Ramos (cell line): ENCODE data around the gene CENPV.
"Not testable (repeated sequence)": the region's sequence is repeated elsewhere in the genome, so short reads cannot be mapped to it uniquely, and the experiment has no call there.

Experiments used
- in situ Hi-C: fragments of 300-500 bp; cut with MboI; formaldehyde crosslinking; loops from one replicate; pipeline ENCODE4 v1.14.3; 2022; ENCODE audit warnings: low sequenced_read_pairs; ENCODE audit not compliant: unreplicated experiment

The CENPV gene

DNA sequence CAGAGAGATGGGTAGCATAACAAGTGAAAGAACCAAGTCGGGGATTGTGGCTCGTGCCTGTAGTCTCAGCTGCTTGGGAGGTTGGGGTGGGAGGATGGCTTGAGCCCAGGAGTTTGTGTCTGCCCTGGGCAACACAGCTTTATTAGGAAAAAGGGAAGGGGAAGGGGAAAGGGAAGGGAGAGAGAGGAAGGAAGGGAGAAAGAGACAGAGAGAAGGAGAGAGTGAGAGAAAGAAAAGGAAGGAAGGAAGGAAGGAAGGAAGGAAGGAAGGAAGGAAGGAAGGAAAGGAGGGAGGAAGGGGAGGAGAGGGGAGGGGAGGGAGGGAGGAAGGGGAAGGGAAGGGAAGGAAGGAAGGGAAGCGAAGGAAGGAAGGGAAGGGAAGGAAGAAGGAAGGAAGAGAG is 33.3 kb downstream of the CENPV start:
- in situ Hi-C loops: no loop called here

DNA sequence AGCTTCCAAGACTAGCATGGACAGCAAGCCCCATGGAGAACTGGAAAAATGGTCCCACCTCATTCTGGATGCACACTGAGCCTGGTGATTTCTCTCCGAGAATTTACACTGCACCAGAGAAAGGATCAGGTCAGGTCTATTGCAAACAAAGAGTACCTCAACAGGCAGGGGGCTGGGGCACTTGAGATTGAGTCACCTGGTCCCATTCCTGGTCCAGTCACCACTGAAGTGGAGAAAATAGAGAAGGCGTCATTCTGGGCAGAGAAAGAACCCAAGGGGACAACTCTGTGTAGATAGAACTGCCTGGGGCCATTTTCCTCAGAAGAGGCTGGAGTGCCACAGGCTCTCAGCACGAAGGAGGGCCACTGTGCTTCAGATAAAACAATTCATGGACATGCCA is 38.4 kb downstream of the CENPV start:
- in situ Hi-C loops: no loop called here

GRCh38 chr17:16314189-16314588 is 39.1 kb downstream of the CENPV start:
- in situ Hi-C loops: no loop called here

GRCh38 chr17:16313139-16314090 is 39.9 kb downstream of the CENPV start:
- in situ Hi-C loops: no loop called here

GRCh38 chr17:16312061-16312460 is 41.2 kb downstream of the CENPV start:
- in situ Hi-C loops: not testable (repeated sequence)

DNA sequence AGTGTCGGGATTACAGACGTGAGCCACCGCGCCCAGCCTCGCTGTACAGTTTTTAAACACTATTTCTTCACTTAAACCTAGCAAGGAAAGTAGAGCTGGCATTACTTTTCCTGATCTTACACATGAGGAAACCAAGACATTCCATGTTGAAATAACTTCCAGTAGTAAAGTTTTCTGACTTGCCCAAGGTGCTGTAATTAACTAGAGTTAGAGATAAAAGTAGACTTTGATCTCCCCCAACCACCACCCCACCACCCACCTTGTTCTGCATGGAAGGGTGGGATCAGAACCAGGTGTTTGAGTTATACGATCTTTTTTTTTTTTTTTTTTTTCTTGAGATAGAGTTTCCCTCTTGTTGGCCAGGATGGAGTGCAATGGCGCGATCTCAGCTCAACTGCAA is 47.1 kb downstream of the CENPV start:
- in situ Hi-C loops: no loop called here

DNA sequence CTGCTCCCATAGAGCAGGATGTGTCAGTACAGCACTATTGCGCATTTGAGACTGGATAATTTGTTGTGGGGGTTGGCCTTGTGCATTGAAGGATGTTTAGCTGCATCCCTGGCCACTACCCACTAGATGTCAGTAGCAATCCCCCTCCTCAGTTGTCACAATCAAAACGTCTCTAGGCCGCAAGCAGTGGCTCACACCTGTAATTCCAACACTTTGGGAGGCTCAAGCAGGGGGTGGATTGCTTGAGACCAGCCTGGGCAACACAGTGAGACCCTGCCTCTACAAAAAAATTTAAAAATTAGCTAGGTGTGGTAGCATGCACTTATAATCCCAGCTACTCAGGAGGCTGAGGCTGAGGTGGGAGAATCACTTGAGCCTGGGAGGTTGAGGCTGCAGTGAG is 48.4 kb downstream of the CENPV start:
- in situ Hi-C loops: no loop called here

DNA sequence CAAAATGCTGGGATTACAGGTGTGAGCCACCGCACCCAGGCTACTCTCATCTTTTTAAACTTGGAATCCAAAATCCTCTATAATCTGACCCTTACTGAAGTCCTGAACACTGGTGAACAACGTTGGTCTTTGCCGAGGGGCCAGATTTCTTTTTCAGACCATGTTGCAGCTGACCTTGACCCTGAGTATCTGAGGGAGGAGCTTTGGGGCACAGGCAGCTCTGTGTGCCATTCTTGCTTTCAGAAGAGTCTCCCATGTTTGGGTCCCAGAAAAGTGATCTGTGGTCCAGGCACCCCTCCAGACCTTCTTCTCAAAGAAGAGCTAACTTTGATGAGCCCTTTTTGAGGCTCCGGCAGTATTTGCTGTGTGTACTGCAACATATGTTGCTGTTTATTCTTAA is 50.4 kb downstream of the CENPV start:
- in situ Hi-C loops: no loop called here

GRCh38 chr17:16301963-16302855 is 51.1 kb downstream of the CENPV start:
- in situ Hi-C loops: no loop called here

- in situ Hi-C loops: no loop called here
Observed at GRCh38 chr17:16300554-16300953, 52.7 kb downstream of the CENPV start.

DNA sequence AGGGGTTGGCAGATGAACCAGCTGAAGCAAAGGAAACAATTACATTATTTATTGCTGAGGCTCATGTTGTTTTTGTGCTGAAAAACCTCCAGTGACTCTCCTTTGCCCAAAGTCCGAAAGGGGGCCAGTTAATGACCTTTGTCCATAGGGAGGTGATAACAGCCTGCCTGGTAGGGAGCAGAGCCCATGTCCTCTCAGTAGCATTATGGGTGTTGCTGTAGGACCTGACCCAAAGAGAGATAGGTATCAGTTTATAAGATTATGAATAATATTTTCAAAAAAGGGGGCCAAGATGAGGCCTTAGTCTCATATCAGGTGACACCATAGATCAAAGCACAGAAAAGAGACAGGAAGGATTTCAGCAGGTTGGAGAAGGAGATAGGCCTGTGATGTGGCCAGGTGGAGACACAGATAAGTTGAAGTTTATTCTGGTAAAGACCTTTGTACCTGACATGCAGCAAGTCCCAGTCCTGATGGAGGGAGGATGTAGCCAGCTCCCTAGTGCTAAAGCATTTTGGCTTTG is 55.1 kb downstream of the CENPV start:
- in situ Hi-C loops: no loop called here

DNA sequence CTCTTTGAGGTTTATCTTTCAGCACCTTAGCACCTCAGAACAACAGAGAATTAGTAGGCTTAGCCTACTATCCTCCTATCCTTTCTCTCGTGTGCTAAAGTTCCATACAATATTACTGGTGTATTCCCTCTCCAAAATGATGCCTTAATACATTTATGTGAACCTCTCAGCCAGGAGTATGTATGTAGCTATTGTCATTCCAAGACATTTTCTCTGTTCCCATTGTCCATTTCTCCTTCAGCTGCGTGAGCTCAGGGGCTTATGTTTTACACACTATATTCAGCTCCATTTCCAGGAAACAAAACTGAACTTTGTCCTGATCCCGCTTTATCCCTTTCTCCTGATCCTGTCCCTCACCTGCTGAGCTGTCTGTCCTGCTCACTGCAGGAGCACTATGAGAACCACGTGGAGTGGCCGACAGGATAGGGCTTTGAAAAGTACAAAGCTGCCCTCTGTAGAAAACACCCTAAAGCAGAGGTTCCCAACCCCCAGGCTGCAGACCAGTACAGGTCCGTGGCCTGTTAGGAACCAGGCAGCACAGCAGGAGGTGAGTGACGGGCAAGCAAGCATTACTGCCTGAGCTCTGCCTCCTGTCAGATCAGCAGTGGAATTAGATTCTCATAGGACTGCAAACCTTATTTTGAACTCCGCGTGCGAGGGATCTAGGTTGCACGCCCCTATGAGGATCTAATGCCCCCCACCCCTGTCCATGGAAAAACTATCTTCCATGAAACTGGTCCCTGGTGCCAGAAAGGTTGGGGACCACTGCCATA is 55.7 kb downstream of the CENPV start:
- in situ Hi-C loops: no loop called here

DNA sequence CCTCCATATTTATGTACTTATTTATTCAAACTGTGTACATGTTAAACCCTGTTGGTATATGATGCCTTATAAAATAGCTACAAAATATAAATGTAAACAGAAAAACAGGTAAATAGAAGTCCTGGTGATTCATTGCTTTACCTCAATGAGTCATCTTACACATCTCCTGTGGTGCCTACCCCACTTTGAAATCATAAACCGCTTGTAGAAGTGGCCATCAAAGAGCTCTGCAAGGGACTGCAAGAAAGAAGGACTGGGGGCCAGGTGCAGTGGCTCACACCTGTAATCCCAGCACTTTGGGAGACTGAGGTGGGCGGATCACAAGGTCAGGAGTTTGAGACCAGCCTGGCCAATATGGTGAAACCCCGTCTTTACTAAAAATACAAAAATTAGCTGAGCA is 57.2 kb downstream of the CENPV start:
- in situ Hi-C loops: not testable (repeated sequence)

DNA sequence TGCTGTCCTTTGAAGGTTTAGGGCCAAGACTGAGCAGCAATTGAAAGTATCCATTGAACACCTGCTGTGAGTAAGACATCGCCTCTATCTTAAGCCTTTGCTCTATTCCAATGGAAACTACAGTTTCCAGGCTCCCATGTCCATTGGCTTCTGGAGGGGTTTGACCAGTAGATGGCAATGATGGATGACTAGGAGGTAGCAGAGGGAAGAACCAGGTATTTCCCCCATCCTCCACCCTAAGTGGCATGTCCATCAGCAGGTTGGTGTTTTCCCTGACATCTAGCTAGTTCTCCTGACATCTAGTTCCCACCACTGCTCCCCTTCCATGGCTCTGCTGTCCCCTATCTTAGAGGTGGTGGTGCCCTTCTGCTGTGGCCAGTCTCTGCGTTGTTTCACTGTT is 58.7 kb downstream of the CENPV start:
- in situ Hi-C loops: no loop called here

GRCh38 chr17:16293931-16294330 is 59.3 kb downstream of the CENPV start:
- in situ Hi-C loops: no loop called here
